Activated CD8-positive, alpha-beta T cell treated with anti-CD3 and anti-CD28 coated beads for 36 hours (primary cell): ENCODE measurements around the gene CNTNAP4. TPM values are rescaled to one million over a fixed set of nuclear protein-coding genes. Genes with fewer than 3 reads are reported as not detected.

Experiments used
- ATAC-seq: fragments of 200-7000 bp; cut with Tn5 transposase; one replicate; pipeline ENCODE4 v1.10.0; 2021; ENCODE audit warnings: mild to moderate bottlenecking, moderate library complexity
- CTCF ChIA-PET: fragments of 350-600 bp; sonication (Branson Sonifier 250); formaldehyde crosslinking; loops from one replicate; lab custom pipeline; 2021; ENCODE audit warnings: antibody characterized with exemption; lab: Charles Lee
- POLR2A ChIA-PET: fragments of 350-600 bp; sonication (Branson Sonifier 250); formaldehyde crosslinking; loops from one replicate; lab custom pipeline; 2021; ENCODE audit warnings: antibody characterized with exemption; lab: Charles Lee
- DNase-seq: peaks from one replicate; pipeline ENCODE4 v3.0.0-alpha.2; 2020
- H3K27ac Mint-ChIP-seq: one replicate; pipeline ENCODE4 v1.8.0; 2021; ENCODE audit warnings: mild to moderate bottlenecking, mixed read lengths
- H3K27me3 Mint-ChIP-seq: one replicate; pipeline ENCODE4 v1.8.0; 2021; ENCODE audit warnings: mixed read lengths
- H3K36me3 Mint-ChIP-seq: one replicate; pipeline ENCODE4 v1.8.0; 2021; ENCODE audit warnings: low read depth, mixed read lengths
- H3K4me1 Mint-ChIP-seq: one replicate; pipeline ENCODE4 v1.8.0; 2021; ENCODE audit warnings: low read depth, mixed read lengths
- H3K4me3 Mint-ChIP-seq: one replicate; pipeline ENCODE4 v1.8.0; 2021; ENCODE audit warnings: mild to moderate bottlenecking, moderate library complexity, mixed read lengths
- H3K9me3 Mint-ChIP-seq: one replicate; pipeline ENCODE4 v1.8.0; 2021; ENCODE audit warnings: mixed read lengths
- intact Hi-C: fragments of 100-400 bp; cut with micrococcal nuclease; formaldehyde crosslinking; loops from one replicate; pipeline ENCODE4 v1.10.0; 2022
- total RNA-seq, 2 experiments: library from RNA; stranded (reverse); gene quantifications; one replicate each; pipeline ENCODE4 v1.2.3, GENCODE V29; 2021
- TF ChIP-seq, protein P1 (sequence below): fragments of 200-600 bp; IDR thresholded peaks from one replicate; pipeline ENCODE4 v1.8.0; 2022; ENCODE audit warnings: antibody characterized with exemption, mild to moderate bottlenecking

Gene CNTNAP4
- total RNA-seq, 2 experiments from 2014 or later, result not detected

DNA sequence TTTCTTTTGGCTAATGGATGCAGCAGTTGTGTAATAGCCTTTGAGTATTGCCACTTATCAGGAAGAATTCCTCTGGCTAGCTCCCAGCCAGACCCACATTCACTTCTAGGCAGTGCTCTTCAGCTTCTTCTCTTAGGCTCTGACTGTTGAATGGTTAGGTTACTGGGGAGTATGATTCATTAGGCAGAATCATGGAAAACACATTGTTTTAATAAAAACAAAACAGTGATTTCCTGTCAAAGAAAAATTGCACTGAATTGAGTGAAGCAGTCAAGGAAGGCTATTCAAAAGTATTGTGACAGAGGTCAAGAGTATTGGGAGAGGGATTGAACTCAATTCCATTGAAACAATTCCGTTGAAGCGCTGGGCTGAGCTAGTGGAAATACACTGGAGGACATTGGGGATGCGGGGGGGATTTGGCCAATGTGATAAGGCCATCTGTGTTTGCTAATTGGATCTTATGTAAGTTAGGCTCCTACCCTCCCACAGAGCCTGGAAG, 68.0 kb downstream of the CNTNAP4 start:
- ATAC-seq (no peak), DNase-seq (no peak)
- Mint-ChIP-seq H3K27me3 (no peaks in the 10 kb centered on the region), H3K4me3 (no peak overlapping the region), H3K27ac (no peak overlapping the region), H3K4me1 (no peaks in the 10 kb centered on the region), H3K9me3 (no peaks in the 10 kb centered on the region), H3K36me3 (no peaks in the 10 kb centered on the region)
- TF ChIP-seq, protein P1, sequence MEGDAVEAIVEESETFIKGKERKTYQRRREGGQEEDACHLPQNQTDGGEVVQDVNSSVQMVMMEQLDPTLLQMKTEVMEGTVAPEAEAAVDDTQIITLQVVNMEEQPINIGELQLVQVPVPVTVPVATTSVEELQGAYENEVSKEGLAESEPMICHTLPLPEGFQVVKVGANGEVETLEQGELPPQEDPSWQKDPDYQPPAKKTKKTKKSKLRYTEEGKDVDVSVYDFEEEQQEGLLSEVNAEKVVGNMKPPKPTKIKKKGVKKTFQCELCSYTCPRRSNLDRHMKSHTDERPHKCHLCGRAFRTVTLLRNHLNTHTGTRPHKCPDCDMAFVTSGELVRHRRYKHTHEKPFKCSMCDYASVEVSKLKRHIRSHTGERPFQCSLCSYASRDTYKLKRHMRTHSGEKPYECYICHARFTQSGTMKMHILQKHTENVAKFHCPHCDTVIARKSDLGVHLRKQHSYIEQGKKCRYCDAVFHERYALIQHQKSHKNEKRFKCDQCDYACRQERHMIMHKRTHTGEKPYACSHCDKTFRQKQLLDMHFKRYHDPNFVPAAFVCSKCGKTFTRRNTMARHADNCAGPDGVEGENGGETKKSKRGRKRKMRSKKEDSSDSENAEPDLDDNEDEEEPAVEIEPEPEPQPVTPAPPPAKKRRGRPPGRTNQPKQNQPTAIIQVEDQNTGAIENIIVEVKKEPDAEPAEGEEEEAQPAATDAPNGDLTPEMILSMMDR, result no peak
- intact Hi-C loops, result no loop called here
- ChIA-PET CTCF (no interaction called here), POLR2A (no interaction called here)

DNA sequence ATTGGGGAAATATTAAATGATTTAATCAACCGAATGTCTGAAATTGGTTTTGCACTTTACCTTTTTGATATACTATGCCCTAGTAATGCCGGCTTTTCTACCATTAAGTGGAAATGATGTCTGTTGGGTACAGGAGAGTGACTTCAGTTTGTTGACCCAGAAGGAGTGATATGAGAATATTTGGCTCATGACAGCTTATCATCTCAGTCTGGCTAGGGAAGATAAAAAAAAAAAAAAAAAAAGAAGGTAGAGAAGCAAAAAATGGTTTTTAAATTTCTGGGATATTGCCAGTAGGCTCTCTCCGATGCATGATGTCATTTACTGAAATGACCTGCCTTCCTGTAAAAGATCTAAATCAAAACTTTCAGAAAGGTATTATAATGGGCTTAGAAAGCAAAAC, 69.0 kb downstream of the CNTNAP4 start:
- no peak for ATAC-seq

GRCh38 chr16:76351441-76351840, 74.2 kb downstream of the CNTNAP4 start:
- intact Hi-C loops, result no loop called here
- Mint-ChIP-seq H3K9me3 (no peaks in the 10 kb centered on the region), H3K27ac (no peak overlapping the region), H3K4me1 (no peaks in the 10 kb centered on the region), H3K36me3 (no peaks in the 10 kb centered on the region), H3K4me3 (no peak overlapping the region), H3K27me3 (no peaks in the 10 kb centered on the region)
- DNase-seq (no peak), ATAC-seq (no peak)
- ChIA-PET CTCF (no interaction called here), POLR2A (no interaction called here)
- TF ChIP-seq, protein P1, result no peak

More for the DNA sequence above, 69.0 kb downstream of the CNTNAP4 start:
- Mint-ChIP-seq H3K4me3 (no peak overlapping the region), H3K27me3 (no peaks in the 10 kb centered on the region), H3K9me3 (no peaks in the 10 kb centered on the region), H3K36me3 (no peaks in the 10 kb centered on the region), H3K27ac (no peak overlapping the region), H3K4me1 (no peaks in the 10 kb centered on the region)
- DNase-seq, result no peak
- TF ChIP-seq, protein P1, result no peak
- ChIA-PET POLR2A (no interaction called here), CTCF (no interaction called here)
- intact Hi-C loops, result no loop called here

DNA sequence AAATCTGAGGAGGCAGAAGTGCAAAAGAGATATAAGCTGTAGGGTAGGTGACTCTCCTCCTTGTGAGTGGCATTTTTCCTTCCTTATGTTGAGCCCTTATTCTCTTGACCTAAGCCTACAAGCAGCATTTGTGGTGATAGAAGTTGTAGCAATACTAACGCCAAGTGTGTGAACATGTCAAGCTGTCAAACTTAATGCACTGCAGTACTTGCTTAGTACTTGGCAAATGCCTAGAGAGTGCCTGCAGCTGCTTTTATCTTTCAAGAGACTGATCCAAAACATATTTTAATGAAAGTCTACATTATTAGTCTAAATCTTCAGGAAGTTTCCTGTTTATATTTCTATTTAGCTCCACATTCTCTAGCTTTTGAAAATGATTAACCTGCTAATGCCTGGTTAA, 83.2 kb downstream of the CNTNAP4 start:
- ATAC-seq (no peak), DNase-seq (no peak)
- POLR2A ChIA-PET, result no interaction called here
- CTCF ChIA-PET, result no interaction called here
- TF ChIP-seq, protein P1, result no peak
- Mint-ChIP-seq H3K4me3 (no peak overlapping the region), H3K9me3 (peaks cover 7% of the 10 kb centered on the region), H3K4me1 (no peaks in the 10 kb centered on the region), H3K36me3 (no peaks in the 10 kb centered on the region), H3K27me3 (no peaks in the 10 kb centered on the region), H3K27ac (no peak overlapping the region)
- intact Hi-C loops, result no loop called here

- H3K4me1 Mint-ChIP-seq, result no peaks in the 10 kb centered on the region
Measured at GRCh38 chr16:76370344-76370743, 93.1 kb downstream of the CNTNAP4 start.

More at GRCh38 chr16:76370344-76370743, 93.1 kb downstream of the CNTNAP4 start:
- TF ChIP-seq, protein P1, result no peak
- ATAC-seq (no peak), DNase-seq (no peak)
- CTCF ChIA-PET, result interaction anchor here (0.5 to 1.0 kb wide), 2 partner anchors 15 to 128 kb away, joined by 3 read pairs; no protein-coding TSS in a partner anchor
- no peaks in the 10 kb centered on the region for H3K36me3 Mint-ChIP-seq
- peaks cover 3% of the 10 kb centered on the region for H3K9me3 Mint-ChIP-seq
- intact Hi-C loops, result no loop called here
- no peak overlapping the region for H3K27ac Mint-ChIP-seq
- POLR2A ChIA-PET, result no interaction called here
- H3K4me3 Mint-ChIP-seq, result no peak overlapping the region
- H3K27me3 Mint-ChIP-seq, result no peaks in the 10 kb centered on the region
